RWPE2 (cell line): Measurements from ENCODE around the gene RPUSD3.
"Not testable (repeated sequence)": the region's sequence is repeated elsewhere in the genome, so short reads cannot be mapped to it uniquely, and the experiment has no call there.

Source experiments
- ATAC-seq: fragments of 200-7000 bp; cut with Tn5 transposase; 3 replicates; pipeline ENCODE4 v1.9.1; 2021; ENCODE audit warnings: low read depth
- DNase-seq: peaks from one replicate; pipeline ENCODE4 v3.0.0-alpha.2; 2020; ENCODE audit warnings: low spot score
- H3K27ac ChIP-seq: fragments of 450-650 bp; 2 replicates; pipeline ENCODE4 v1.5.1; 2017; ENCODE audit warnings: mild to moderate bottlenecking; ENCODE audit not compliant: poor library complexity, severe bottlenecking
- H3K27me3 ChIP-seq: fragments of 250-450 bp; sonication (Bioruptor Pico); 2 replicates; pipeline ENCODE4 v1.5.1; 2021; ENCODE audit warnings: mild to moderate bottlenecking, moderate library complexity; ENCODE audit not compliant: insufficient read depth, poor library complexity, severe bottlenecking
- H3K36me3 ChIP-seq: fragments of 250-450 bp; sonication (Bioruptor Pico); 2 replicates; pipeline ENCODE4 v1.5.1; 2020; ENCODE audit warnings: low read depth, mild to moderate bottlenecking, moderate library complexity
- H3K4me1 ChIP-seq: fragments of 250-450 bp; sonication (Bioruptor Pico); 2 replicates; pipeline ENCODE4 v1.5.1; 2021; ENCODE audit warnings: mild to moderate bottlenecking, moderate library complexity; ENCODE audit not compliant: insufficient read depth, poor library complexity, severe bottlenecking
- H3K4me3 ChIP-seq: fragments of 250-450 bp; sonication (Bioruptor Pico); 2 replicates; pipeline ENCODE4 v1.5.1; 2021; ENCODE audit warnings: mild to moderate bottlenecking, moderate library complexity; ENCODE audit not compliant: severe bottlenecking
- H3K9me3 ChIP-seq: fragments of 250-450 bp; sonication (Bioruptor Pico); 2 replicates; pipeline ENCODE4 v1.5.1; 2021; ENCODE audit warnings: mild to moderate bottlenecking, moderate library complexity; ENCODE audit not compliant: severe bottlenecking
- CTCF ChIP-seq: fragments of 450-650 bp; IDR thresholded peaks from one replicate; pipeline ENCODE4 v1.5.1; 2017; ENCODE audit warnings: mild to moderate bottlenecking, moderate library complexity; ENCODE audit not compliant: poor library complexity, severe bottlenecking

The RPUSD3 gene

GRCh38 chr3:9875448-9875847, 31.6 kb upstream of the RPUSD3 start:
- ATAC-seq, result no peak
- Histone ChIP-seq H3K4me1 (peaks cover 4% of the 10 kb centered on the region), H3K9me3 (no peaks in the 10 kb centered on the region), H3K36me3 (no peaks in the 10 kb centered on the region), H3K27ac (no peak overlapping the region), H3K4me3 (no peak overlapping the region), H3K27me3 (no peaks in the 10 kb centered on the region)
- no peak for DNase-seq
- no peak for TF ChIP-seq CTCF

GRCh38 chr3:9872067-9872466, 28.3 kb upstream of the RPUSD3 start:
- H3K4me1 ChIP-seq, H3K4me3 ChIP-seq, H3K27ac ChIP-seq, H3K27me3 ChIP-seq, ATAC-seq, H3K36me3 ChIP-seq, H3K9me3 ChIP-seq, DNase-seq: not testable (repeated sequence)

GRCh38 chr3:9870978-9871377, 27.2 kb upstream of the RPUSD3 start:
- ATAC-seq, result peak; percentile 35; the same call in 1 of the 3 replicates
- peak overlapping the region; percentile 28 for H3K27ac ChIP-seq
- no peak for DNase-seq
- H3K4me1 ChIP-seq, result peaks cover 4% of the 10 kb centered on the region
- H3K4me3 ChIP-seq, result no peak overlapping the region
- no peaks in the 10 kb centered on the region for H3K36me3 ChIP-seq
- no peaks in the 10 kb centered on the region for H3K9me3 ChIP-seq
- TF ChIP-seq CTCF, result no peak
- no peaks in the 10 kb centered on the region for H3K27me3 ChIP-seq

- DNase-seq, result no peak
- no peak for TF ChIP-seq CTCF
- H3K27ac ChIP-seq, result no peak overlapping the region
- H3K4me1 ChIP-seq, result peaks cover 4% of the 10 kb centered on the region
- no peak for ATAC-seq
- no peak overlapping the region for H3K4me3 ChIP-seq
- H3K9me3 ChIP-seq, result no peaks in the 10 kb centered on the region
- H3K36me3 ChIP-seq, result no peaks in the 10 kb centered on the region
- no peaks in the 10 kb centered on the region for H3K27me3 ChIP-seq
Measured at GRCh38 chr3:9869955-9870354, 26.1 kb upstream of the RPUSD3 start.

GRCh38 chr3:9867106-9867505, 23.3 kb upstream of the RPUSD3 start:
- H3K9me3 ChIP-seq, result no peaks in the 10 kb centered on the region
- TF ChIP-seq CTCF, result no peak
- no peaks in the 10 kb centered on the region for H3K27me3 ChIP-seq
- H3K4me1 ChIP-seq, result peaks cover 15% of the 10 kb centered on the region
- H3K36me3 ChIP-seq, result no peaks in the 10 kb centered on the region
- H3K4me3 ChIP-seq, result no peak overlapping the region
- H3K27ac ChIP-seq, result no peak overlapping the region
- ATAC-seq, result no peak
- no peak for DNase-seq
